WTC11 (cell line): ENCODE measurements around the gene WDR1. TPM values are rescaled to one million over a fixed set of nuclear protein-coding genes. Genes with fewer than 3 reads are reported as not detected.

ENCODE experiments used
- ATAC-seq: fragments of 200-7000 bp; cut with Tn5 transposase; 2 replicates; pipeline ENCODE4 v1.10.0; 2021; ENCODE audit warnings: mild to moderate bottlenecking, moderate library complexity
- CTCF ChIA-PET: fragments of 300-600 bp; sonication (Branson Sonifier 250); formaldehyde crosslinking; loops from one replicate; lab custom pipeline; 2021; ENCODE audit warnings: antibody characterized with exemption; lab: Charles Lee
- POLR2A ChIA-PET: fragments of 350-600 bp; sonication (Branson Sonifier 250); formaldehyde crosslinking; loops from one replicate; lab custom pipeline; 2021; ENCODE audit warnings: antibody characterized with exemption; lab: Charles Lee
- DNase-seq: peaks from one replicate; pipeline ENCODE4 v3.0.0; 2021; ENCODE audit warnings: low spot score
- H3K27ac Mint-ChIP-seq: 2 replicates; pipeline ENCODE4 v1.8.0; 2021; ENCODE audit warnings: mixed read lengths
- H3K27me3 Mint-ChIP-seq: 2 replicates; pipeline ENCODE4 v1.8.0; 2021; ENCODE audit warnings: low read depth, mild to moderate bottlenecking, moderate library complexity, mixed read lengths
- H3K36me3 Mint-ChIP-seq: 2 replicates; pipeline ENCODE4 v1.8.0; 2021; ENCODE audit warnings: mixed read lengths
- H3K4me1 Mint-ChIP-seq: 2 replicates; pipeline ENCODE4 v1.8.0; 2022; ENCODE audit warnings: mixed read lengths
- H3K4me3 Mint-ChIP-seq: 2 replicates; pipeline ENCODE4 v1.8.0; 2021; ENCODE audit warnings: mild to moderate bottlenecking, moderate library complexity, mixed read lengths
- H3K9me3 Mint-ChIP-seq: 2 replicates; pipeline ENCODE4 v1.8.0; 2021; ENCODE audit warnings: mixed read lengths
- ESRRA ChIP-seq: sonication (generic); formaldehyde crosslinking; IDR thresholded peaks from 2 replicates; pipeline ENCODE4 v1.8.1; 2022; ENCODE audit warnings: mild to moderate bottlenecking, missing genetic modification reagents, borderline replicate concordance
- ETV6 ChIP-seq: sonication (generic); formaldehyde crosslinking; IDR thresholded peaks from 2 replicates; pipeline ENCODE4 v1.8.1; 2022; ENCODE audit warnings: mild to moderate bottlenecking, missing genetic modification reagents
- FOXP1 ChIP-seq: sonication (generic); formaldehyde crosslinking; IDR thresholded peaks from 2 replicates; pipeline ENCODE4 v1.8.0; 2022; ENCODE audit warnings: missing genetic modification reagents, mild to moderate bottlenecking, moderate library complexity, borderline replicate concordance
- GRHL2 ChIP-seq: fragments of 250-450 bp; sonication (Bioruptor Pico); IDR thresholded peaks from 2 replicates; pipeline ENCODE4 v1.8.0; 2022; ENCODE audit warnings: mild to moderate bottlenecking, moderate library complexity; ENCODE audit not compliant: insufficient replicate concordance, severe bottlenecking
- HMGA2 ChIP-seq: fragments of 250-450 bp; sonication (Bioruptor Pico); IDR thresholded peaks from 2 replicates; pipeline ENCODE4 v1.4.0; 2021; ENCODE audit warnings: mild to moderate bottlenecking, moderate library complexity
- JAZF1 ChIP-seq: fragments of 250-450 bp; sonication (Bioruptor Pico); IDR thresholded peaks from 2 replicates; pipeline ENCODE4 v1.9.0; 2021; ENCODE audit warnings: moderate library complexity, mild to moderate bottlenecking, inconsistent platforms
- MXD4 ChIP-seq: fragments of 250-450 bp; sonication (Bioruptor Pico); IDR thresholded peaks from 2 replicates; pipeline ENCODE4 v1.8.0; 2021; ENCODE audit warnings: mild to moderate bottlenecking, moderate library complexity, borderline replicate concordance
- NR1H2 ChIP-seq: sonication (generic); formaldehyde crosslinking; IDR thresholded peaks from 2 replicates; pipeline ENCODE4 v1.9.0; 2021; ENCODE audit warnings: mild to moderate bottlenecking, moderate library complexity, missing genetic modification reagents
- NR3C1 ChIP-seq: sonication (generic); formaldehyde crosslinking; conservative IDR thresholded peaks from 2 replicates; pipeline ENCODE4 v1.8.1; 2023; ENCODE audit warnings: low read depth, mild to moderate bottlenecking, missing genetic modification reagents
- SP1 ChIP-seq: sonication (generic); formaldehyde crosslinking; conservative IDR thresholded peaks from 2 replicates; pipeline ENCODE4 v1.8.1; 2022; ENCODE audit warnings: missing genetic modification reagents
- TEAD4 ChIP-seq: sonication (generic); formaldehyde crosslinking; IDR thresholded peaks from 2 replicates; pipeline ENCODE4 v1.8.0; 2022; ENCODE audit warnings: mild to moderate bottlenecking, missing genetic modification reagents
- ZNF232 ChIP-seq: sonication (generic); formaldehyde crosslinking; IDR thresholded peaks from 2 replicates; pipeline ENCODE4 v1.8.0; 2022; ENCODE audit warnings: mild to moderate bottlenecking, missing genetic modification reagents
- ZNF263 ChIP-seq: sonication (generic); formaldehyde crosslinking; IDR thresholded peaks from 2 replicates; pipeline ENCODE4 v1.8.1; 2022; ENCODE audit warnings: low read depth, mild to moderate bottlenecking, moderate library complexity, missing genetic modification reagents
- ZNF416 ChIP-seq: fragments of 250-450 bp; sonication (Bioruptor Pico); IDR thresholded peaks from 2 replicates; pipeline ENCODE4 v1.9.0; 2021; ENCODE audit warnings: mild to moderate bottlenecking, inconsistent platforms
- ZNF423 ChIP-seq: fragments of 250-450 bp; sonication (Bioruptor Pico); IDR thresholded peaks from 2 replicates; pipeline ENCODE4 v2.1.2; 2022; ENCODE audit warnings: mild to moderate bottlenecking, moderate library complexity
- total RNA-seq: library from RNA; stranded (reverse); gene quantifications from 3 replicates; pipeline ENCODE4 v1.2.3, GENCODE V29; 2021
- TF ChIP-seq, protein P1 (sequence below): sonication (generic); formaldehyde crosslinking; IDR thresholded peaks from 2 replicates; pipeline ENCODE4 v1.8.0; 2023; ENCODE audit warnings: missing genetic modification reagents
- TF ChIP-seq, protein P2 (sequence below): fragments of 250-450 bp; sonication (Bioruptor Pico); conservative IDR thresholded peaks from 2 replicates; pipeline ENCODE4 v1.9.0; 2021; ENCODE audit warnings: mild to moderate bottlenecking
- TF ChIP-seq, protein P3 (sequence below): sonication (generic); formaldehyde crosslinking; IDR thresholded peaks from 2 replicates; pipeline ENCODE4 v1.8.0; 2022; ENCODE audit warnings: mild to moderate bottlenecking, missing genetic modification reagents
- TF ChIP-seq, protein P4 (sequence below): fragments of 250-450 bp; sonication (Bioruptor Pico); IDR thresholded peaks from 2 replicates; pipeline ENCODE4 v1.9.0; 2021; ENCODE audit warnings: mild to moderate bottlenecking
- TF ChIP-seq, protein P5 (sequence below): sonication (generic); formaldehyde crosslinking; IDR thresholded peaks from 2 replicates; pipeline ENCODE4 v1.8.1; 2023; ENCODE audit warnings: mild to moderate bottlenecking, missing genetic modification reagents, moderate library complexity
- TF ChIP-seq, protein P6 (sequence below): sonication (generic); formaldehyde crosslinking; IDR thresholded peaks from 2 replicates; pipeline ENCODE4 v1.8.1; 2023; ENCODE audit warnings: mild to moderate bottlenecking, moderate library complexity, missing genetic modification reagents
- TF ChIP-seq, protein P7 (sequence below): sonication (generic); formaldehyde crosslinking; conservative IDR thresholded peaks from 2 replicates; pipeline ENCODE4 v1.8.1; 2022; ENCODE audit warnings: mild to moderate bottlenecking, missing genetic modification reagents
- TF ChIP-seq, protein P8 (sequence below): sonication (generic); formaldehyde crosslinking; IDR thresholded peaks from 2 replicates; pipeline ENCODE4 v1.8.0; 2023; ENCODE audit warnings: mild to moderate bottlenecking, missing genetic modification reagents

The WDR1 gene
- total RNA-seq, 1 experiment from 2014 or later = 288 TPM

DNA sequence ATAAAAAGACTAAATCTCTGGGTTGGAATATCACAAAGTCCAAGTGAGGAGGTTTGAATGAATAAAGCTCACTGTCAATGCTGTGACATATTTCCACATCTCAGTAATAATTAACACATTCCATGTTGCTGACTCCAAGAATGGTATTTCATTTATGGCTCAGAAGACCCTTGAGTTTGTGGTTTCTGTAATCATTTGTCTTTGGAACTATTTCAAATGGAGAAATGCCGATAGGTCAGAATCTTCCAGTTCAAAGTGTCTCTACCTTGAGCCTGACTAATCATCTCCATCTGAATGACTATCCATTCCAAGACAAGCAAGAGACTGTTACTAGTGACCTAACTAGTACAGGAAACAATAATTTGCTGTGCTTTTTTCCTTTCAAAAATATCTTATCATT lies 71.1 kb downstream of the WDR1 start (continued):
- TF ChIP-seq, protein P1, sequence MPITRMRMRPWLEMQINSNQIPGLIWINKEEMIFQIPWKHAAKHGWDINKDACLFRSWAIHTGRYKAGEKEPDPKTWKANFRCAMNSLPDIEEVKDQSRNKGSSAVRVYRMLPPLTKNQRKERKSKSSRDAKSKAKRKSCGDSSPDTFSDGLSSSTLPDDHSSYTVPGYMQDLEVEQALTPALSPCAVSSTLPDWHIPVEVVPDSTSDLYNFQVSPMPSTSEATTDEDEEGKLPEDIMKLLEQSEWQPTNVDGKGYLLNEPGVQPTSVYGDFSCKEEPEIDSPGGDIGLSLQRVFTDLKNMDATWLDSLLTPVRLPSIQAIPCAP = no peak
- TF ChIP-seq, protein P2, sequence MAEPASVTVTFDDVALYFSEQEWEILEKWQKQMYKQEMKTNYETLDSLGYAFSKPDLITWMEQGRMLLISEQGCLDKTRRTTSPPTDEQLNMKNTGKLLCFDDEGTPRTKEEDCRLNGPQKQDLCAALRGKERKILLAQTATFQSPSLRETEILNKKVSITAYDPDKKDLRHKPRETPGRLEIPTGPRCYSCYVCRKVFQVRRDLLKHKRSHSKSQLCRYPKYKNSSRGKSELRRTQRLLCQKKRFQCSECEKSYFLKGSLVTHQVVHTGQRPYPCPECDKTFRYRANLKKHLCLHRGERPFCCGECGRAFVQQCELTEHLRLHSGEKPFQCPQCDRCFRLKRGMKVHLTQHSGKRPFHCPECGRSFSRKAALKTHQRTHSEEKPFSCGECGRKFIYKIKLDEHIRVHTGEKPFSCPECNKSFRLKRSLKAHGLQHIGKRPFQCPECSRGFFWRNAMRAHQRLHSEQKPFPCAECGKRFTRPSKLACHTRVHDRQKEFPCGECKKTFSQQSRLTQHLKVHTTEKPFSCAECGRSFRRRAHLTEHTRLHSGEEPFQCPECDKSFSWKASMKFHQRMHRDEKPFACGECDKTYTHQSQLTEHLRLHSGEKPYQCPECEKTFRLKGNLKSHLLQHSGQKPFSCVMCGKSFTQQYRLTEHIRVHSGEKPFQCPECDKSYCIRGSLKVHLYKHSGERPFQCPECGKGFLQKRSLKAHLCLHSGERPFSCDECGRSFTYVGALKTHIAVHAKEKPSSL (CRISPR knock-in tag) = no peak
- TF ChIP-seq MXD4 (CRISPR knock-in tag) (no peak), ZNF423 (no peak), ZNF263 (CRISPR knock-in tag) (no peak), ZNF232 (CRISPR knock-in tag) (no peak), FOXP1 (no peak)

DNA sequence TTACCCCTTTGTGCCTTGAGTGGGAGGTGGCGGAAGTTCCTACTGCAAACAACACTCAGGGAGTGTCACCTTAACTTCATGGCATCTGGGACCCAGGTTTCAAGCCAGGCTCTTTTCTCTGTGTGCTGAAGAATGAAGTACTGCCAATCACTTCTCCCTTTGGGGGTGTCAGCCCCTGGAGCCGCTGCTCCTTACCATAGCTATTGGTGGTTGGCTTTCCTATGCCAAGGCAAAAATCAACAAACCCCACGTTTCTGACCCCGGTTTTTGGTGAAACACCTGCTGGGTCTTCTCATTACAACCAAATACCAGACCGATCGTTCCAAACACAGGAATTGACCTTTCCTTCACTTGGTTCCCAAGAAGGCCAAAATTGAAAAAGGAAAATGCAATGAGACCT lies 75.6 kb downstream of the WDR1 start:
- CTCF ChIA-PET = interaction anchor here (0.6 to 1.1 kb wide), 2 partner anchors 26 to 196 kb away, joined by 3 to 6 read pairs; no protein-coding TSS in a partner anchor
- Mint-ChIP-seq H3K36me3 (peaks cover 7% of the 10 kb centered on the region; the same call in 1 of the 2 replicates), H3K4me1 (no peaks in the 10 kb centered on the region; the same call in 1 of the 2 replicates), H3K27me3 (no peaks in the 10 kb centered on the region; the same call in 1 of the 2 replicates), H3K9me3 (peaks cover 12% of the 10 kb centered on the region), H3K4me3 (no peak overlapping the region)
- ATAC-seq = no peak
- no peak for DNase-seq
- TF ChIP-seq SP1 (CRISPR knock-in tag) = no peak
- TF ChIP-seq, protein P3, sequence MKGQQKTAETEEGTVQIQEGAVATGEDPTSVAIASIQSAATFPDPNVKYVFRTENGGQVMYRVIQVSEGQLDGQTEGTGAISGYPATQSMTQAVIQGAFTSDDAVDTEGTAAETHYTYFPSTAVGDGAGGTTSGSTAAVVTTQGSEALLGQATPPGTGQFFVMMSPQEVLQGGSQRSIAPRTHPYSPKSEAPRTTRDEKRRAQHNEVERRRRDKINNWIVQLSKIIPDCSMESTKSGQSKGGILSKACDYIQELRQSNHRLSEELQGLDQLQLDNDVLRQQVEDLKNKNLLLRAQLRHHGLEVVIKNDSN = no peak
- TF ChIP-seq TEAD4 (CRISPR knock-in tag) = no peak
- no peak for TF ChIP-seq JAZF1 (CRISPR knock-in tag)
- no peak for TF ChIP-seq ZNF416 (CRISPR knock-in tag)
- TF ChIP-seq, protein P4, sequence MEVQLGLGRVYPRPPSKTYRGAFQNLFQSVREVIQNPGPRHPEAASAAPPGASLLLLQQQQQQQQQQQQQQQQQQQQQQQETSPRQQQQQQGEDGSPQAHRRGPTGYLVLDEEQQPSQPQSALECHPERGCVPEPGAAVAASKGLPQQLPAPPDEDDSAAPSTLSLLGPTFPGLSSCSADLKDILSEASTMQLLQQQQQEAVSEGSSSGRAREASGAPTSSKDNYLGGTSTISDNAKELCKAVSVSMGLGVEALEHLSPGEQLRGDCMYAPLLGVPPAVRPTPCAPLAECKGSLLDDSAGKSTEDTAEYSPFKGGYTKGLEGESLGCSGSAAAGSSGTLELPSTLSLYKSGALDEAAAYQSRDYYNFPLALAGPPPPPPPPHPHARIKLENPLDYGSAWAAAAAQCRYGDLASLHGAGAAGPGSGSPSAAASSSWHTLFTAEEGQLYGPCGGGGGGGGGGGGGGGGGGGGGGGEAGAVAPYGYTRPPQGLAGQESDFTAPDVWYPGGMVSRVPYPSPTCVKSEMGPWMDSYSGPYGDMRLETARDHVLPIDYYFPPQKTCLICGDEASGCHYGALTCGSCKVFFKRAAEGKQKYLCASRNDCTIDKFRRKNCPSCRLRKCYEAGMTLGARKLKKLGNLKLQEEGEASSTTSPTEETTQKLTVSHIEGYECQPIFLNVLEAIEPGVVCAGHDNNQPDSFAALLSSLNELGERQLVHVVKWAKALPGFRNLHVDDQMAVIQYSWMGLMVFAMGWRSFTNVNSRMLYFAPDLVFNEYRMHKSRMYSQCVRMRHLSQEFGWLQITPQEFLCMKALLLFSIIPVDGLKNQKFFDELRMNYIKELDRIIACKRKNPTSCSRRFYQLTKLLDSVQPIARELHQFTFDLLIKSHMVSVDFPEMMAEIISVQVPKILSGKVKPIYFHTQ (CRISPR knock-in tag) = no peak
- TF ChIP-seq ETV6 = no peak
- no peak for TF ChIP-seq GRHL2 (CRISPR knock-in tag)
- no peak for TF ChIP-seq HMGA2 (CRISPR knock-in tag)
- TF ChIP-seq, protein P5, sequence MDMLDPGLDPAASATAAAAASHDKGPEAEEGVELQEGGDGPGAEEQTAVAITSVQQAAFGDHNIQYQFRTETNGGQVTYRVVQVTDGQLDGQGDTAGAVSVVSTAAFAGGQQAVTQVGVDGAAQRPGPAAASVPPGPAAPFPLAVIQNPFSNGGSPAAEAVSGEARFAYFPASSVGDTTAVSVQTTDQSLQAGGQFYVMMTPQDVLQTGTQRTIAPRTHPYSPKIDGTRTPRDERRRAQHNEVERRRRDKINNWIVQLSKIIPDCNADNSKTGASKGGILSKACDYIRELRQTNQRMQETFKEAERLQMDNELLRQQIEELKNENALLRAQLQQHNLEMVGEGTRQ = no peak
- TF ChIP-seq, protein P6, sequence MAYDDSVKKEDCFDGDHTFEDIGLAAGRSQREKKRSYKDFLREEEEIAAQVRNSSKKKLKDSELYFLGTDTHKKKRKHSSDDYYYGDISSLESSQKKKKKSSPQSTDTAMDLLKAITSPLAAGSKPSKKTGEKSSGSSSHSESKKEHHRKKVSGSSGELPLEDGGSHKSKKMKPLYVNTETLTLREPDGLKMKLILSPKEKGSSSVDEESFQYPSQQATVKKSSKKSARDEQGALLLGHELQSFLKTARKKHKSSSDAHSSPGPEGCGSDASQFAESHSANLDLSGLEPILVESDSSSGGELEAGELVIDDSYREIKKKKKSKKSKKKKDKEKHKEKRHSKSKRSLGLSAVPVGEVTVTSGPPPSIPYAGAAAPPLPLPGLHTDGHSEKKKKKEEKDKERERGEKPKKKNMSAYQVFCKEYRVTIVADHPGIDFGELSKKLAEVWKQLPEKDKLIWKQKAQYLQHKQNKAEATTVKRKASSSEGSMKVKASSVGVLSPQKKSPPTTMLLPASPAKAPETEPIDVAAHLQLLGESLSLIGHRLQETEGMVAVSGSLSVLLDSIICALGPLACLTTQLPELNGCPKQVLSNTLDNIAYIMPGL = no peak
- TF ChIP-seq, protein P7, sequence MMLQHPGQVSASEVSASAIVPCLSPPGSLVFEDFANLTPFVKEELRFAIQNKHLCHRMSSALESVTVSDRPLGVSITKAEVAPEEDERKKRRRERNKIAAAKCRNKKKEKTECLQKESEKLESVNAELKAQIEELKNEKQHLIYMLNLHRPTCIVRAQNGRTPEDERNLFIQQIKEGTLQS = no peak
- TF ChIP-seq NR3C1 (CRISPR knock-in tag) = no peak
- TF ChIP-seq NR1H2 (CRISPR knock-in tag) = no peak
- TF ChIP-seq ESRRA (CRISPR knock-in tag) = no peak
- TF ChIP-seq, protein P8, sequence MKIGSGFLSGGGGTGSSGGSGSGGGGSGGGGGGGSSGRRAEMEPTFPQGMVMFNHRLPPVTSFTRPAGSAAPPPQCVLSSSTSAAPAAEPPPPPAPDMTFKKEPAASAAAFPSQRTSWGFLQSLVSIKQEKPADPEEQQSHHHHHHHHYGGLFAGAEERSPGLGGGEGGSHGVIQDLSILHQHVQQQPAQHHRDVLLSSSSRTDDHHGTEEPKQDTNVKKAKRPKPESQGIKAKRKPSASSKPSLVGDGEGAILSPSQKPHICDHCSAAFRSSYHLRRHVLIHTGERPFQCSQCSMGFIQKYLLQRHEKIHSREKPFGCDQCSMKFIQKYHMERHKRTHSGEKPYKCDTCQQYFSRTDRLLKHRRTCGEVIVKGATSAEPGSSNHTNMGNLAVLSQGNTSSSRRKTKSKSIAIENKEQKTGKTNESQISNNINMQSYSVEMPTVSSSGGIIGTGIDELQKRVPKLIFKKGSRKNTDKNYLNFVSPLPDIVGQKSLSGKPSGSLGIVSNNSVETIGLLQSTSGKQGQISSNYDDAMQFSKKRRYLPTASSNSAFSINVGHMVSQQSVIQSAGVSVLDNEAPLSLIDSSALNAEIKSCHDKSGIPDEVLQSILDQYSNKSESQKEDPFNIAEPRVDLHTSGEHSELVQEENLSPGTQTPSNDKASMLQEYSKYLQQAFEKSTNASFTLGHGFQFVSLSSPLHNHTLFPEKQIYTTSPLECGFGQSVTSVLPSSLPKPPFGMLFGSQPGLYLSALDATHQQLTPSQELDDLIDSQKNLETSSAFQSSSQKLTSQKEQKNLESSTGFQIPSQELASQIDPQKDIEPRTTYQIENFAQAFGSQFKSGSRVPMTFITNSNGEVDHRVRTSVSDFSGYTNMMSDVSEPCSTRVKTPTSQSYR (CRISPR knock-in tag) = no peak
- TF ChIP-seq, all 79 proteins: peak for 0
- no peak overlapping the region for H3K27ac Mint-ChIP-seq
- POLR2A ChIA-PET = no interaction called here
